Panc1 (cell line): ENCODE data around the gene SLC25A22.

Experiments used
- CTCF ChIP-seq: fragments of 450-650 bp; IDR thresholded peaks from 2 replicates; pipeline ENCODE4 v1.5.1; 2017; ENCODE audit warnings: mild to moderate bottlenecking
- POLR2AphosphoS5 ChIP-seq: IDR thresholded peaks from 2 replicates; pipeline ENCODE4 v1.6.1; 2012; ENCODE audit warnings: mild to moderate bottlenecking, low read depth, low read length, moderate library complexity
- REST ChIP-seq, 2 experiments: IDR thresholded peaks; 2 replicates each; pipeline ENCODE4 v1.6.1; 2011 to 2012; ENCODE audit warnings: low read depth in 2 of 2, control low read depth in 1 of 2, low read length in 1 of 2, mild to moderate bottlenecking in 1 of 2, moderate library complexity in 1 of 2; ENCODE audit not compliant: insufficient read depth in 1 of 2
- TCF7L2 ChIP-seq: IDR thresholded peaks from 2 replicates; pipeline ENCODE4 v1.6.1; 2011; ENCODE audit warnings: mild to moderate bottlenecking, low read depth, low read length, inconsistent platforms

GRCh38 chr11:824292-824880 lies 26.3 kb upstream of the SLC25A22 start:
- no peak for TF ChIP-seq CTCF
- TF ChIP-seq REST (IDR thresholded peaks at IDR 0.05; ENCODE audit: insufficient read depth in 1 of 2, low read depth in 2 of 2, low read length in 1 of 2), result no peak
- no peak; the same call in 1 of the 2 replicates for TF ChIP-seq POLR2AphosphoS5
- TF ChIP-seq TCF7L2, result no peak
